Measurements from ENCODE around the gene MTUS2.

DNA sequence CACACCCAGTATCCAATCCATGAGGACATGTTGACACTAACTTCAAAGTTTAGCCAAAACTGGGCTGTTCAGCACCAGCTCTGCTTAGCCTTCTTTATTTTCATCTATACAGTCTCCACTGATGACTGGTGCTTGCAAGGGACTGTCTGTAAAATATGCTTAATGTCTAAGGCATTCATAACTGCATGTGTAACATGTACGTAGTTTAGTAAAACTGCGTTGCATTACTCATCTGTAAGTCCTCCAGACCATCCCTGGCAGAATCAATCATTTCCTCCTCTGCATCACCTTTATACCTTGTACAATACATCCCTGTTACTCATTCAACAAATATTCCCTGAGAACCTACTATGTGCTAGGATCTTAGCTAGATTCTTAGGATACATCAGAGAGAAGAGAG is 362.1 kb downstream of the MTUS2 start:
- no peak for TF ChIP-seq ZNF274 (IDR thresholded peaks at IDR 0.05; ENCODE audit: low read depth, low read length)
- no peak for TF ChIP-seq YY1 (IDR thresholded peaks at IDR 0.05; ENCODE audit: insufficient read depth, insufficient read length)
